H7 (cell line): ENCODE measurements around the gene PHYKPL. TPM values are rescaled to one million over a fixed set of nuclear protein-coding genes. Genes with fewer than 3 reads are reported as not detected.
A peak's percentile ranks its signal among the peaks of the same experiment; 100 is the strongest.
"Not testable (repeated sequence)": the region's sequence is repeated elsewhere in the genome, so short reads cannot be mapped to it uniquely, and the experiment has no call there.

ENCODE experiments used
- DNase-seq: peaks from one replicate; pipeline ENCODE4 v3.0.0; 2012
- H3K27me3 ChIP-seq: 2 replicates; pipeline ENCODE4 v1.6.0; 2011; ENCODE audit warnings: mild to moderate bottlenecking, low read length; ENCODE audit not compliant: control insufficient read depth, insufficient read depth
- H3K36me3 ChIP-seq: replicated peaks from 2 replicates; pipeline ENCODE4 v1.5.1; 2011; ENCODE audit warnings: low read length; ENCODE audit not compliant: control insufficient read depth, insufficient read depth
- H3K4me3 ChIP-seq: 2 replicates; pipeline ENCODE4 v1.5.1; 2011; ENCODE audit warnings: low read depth, mild to moderate bottlenecking, control low read depth, low read length, moderate library complexity; ENCODE audit not compliant: insufficient read depth
- total RNA-seq: library from RNA; depleted of rRNA; stranded (reverse); fragments of >200 nt; shearing (Covaris generic); gene quantifications from 2 replicates; pipeline ENCODE4 v1.2.3, GENCODE V29; 2014

Gene PHYKPL
- total RNA-seq, 1 experiment from 2014 or later = 11.3 TPM

- H3K4me3 ChIP-seq = no peak overlapping the region
- H3K27me3 ChIP-seq = no peaks in the 10 kb centered on the region; the same call in 1 of the 2 replicates
- no peak for DNase-seq
- no peaks in the 10 kb centered on the region for H3K36me3 ChIP-seq
Measured at GRCh38 chr5:178250263-178250662, 17.7 kb upstream of the PHYKPL start.

GRCh38 chr5:178249191-178249989 is 16.8 kb upstream of the PHYKPL start:
- Histone ChIP-seq H3K27me3 (no peaks in the 10 kb centered on the region; the same call in 1 of the 2 replicates), H3K36me3 (no peaks in the 10 kb centered on the region), H3K4me3 (no peak overlapping the region)
- DNase-seq = no peak

DNA sequence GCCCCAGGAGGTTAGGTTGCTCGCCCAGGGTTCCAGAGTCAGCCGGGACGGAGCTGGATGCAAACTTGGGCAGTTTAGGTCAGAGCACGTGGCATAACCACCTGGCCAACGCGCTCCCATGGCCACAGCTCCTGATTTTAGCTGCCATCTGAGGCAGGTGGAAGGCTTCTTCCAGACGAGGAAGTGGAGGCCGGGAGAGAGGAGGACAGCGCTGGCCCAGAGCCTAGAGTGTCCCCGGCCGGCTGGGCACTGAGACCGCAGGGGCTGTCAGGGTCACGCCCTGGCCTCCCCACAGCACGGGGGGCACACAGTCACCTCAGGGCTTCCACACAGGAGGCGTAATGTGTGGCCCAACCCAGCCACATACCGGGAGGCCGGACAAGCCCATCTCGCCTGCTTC is 16.1 kb upstream of the PHYKPL start:
- no peak for DNase-seq
- Histone ChIP-seq H3K27me3 (no peaks in the 10 kb centered on the region; the same call in 1 of the 2 replicates), H3K36me3 (no peaks in the 10 kb centered on the region), H3K4me3 (no peak overlapping the region)

- DNase-seq = peak; percentile 78
- Histone ChIP-seq H3K36me3 (no peaks in the 10 kb centered on the region), H3K4me3 (no peak overlapping the region), H3K27me3 (no peaks in the 10 kb centered on the region; the same call in 1 of the 2 replicates)
Measured at GRCh38 chr5:178247481-178248456, 15.2 kb upstream of the PHYKPL start.

- Histone ChIP-seq H3K36me3 (no peaks in the 10 kb centered on the region), H3K4me3 (no peak overlapping the region), H3K27me3 (no peaks in the 10 kb centered on the region; the same call in 1 of the 2 replicates)
- peak; percentile 52 for DNase-seq
Measured at GRCh38 chr5:178246624-178247279, 14.2 kb upstream of the PHYKPL start.

GRCh38 chr5:178245389-178245788 is 12.8 kb upstream of the PHYKPL start:
- no peaks in the 10 kb centered on the region for H3K36me3 ChIP-seq
- DNase-seq = no peak
- H3K4me3 ChIP-seq = no peak overlapping the region
- no peaks in the 10 kb centered on the region; the same call in 1 of the 2 replicates for H3K27me3 ChIP-seq

- Histone ChIP-seq H3K4me3 (no peak overlapping the region), H3K36me3 (no peaks in the 10 kb centered on the region), H3K27me3 (no peaks in the 10 kb centered on the region; the same call in 1 of the 2 replicates)
- no peak for DNase-seq
Measured at GRCh38 chr5:178244576-178244975, 12.0 kb upstream of the PHYKPL start.

DNA sequence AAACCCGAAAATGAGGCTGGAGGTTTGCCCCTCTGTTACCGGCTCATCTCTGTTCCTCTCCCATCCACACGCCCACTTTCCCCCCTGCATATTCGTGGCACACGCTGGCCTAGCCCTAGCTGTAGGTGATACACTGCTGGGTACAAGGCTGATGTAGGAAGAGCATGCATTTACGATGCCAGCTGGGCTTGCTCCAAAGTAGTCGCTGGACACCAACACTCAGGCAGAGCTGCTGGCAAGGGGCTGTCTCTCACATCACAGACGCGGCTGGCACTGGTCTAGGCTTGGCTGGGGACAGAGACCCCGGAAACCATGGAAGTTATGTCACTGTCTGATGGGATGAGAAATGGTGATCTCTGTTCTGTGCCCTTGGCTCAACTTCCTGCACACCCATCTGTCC is 9.8 kb upstream of the PHYKPL start:
- Histone ChIP-seq H3K4me3 (no peak overlapping the region), H3K36me3 (no peaks in the 10 kb centered on the region), H3K27me3 (no peaks in the 10 kb centered on the region; the same call in 1 of the 2 replicates)
- DNase-seq = no peak

- no peaks in the 10 kb centered on the region; the same call in 1 of the 2 replicates for H3K27me3 ChIP-seq
- peak; percentile 60 for DNase-seq
- no peak overlapping the region for H3K4me3 ChIP-seq
- no peaks in the 10 kb centered on the region for H3K36me3 ChIP-seq
Measured at GRCh38 chr5:178241688-178242231, 9.2 kb upstream of the PHYKPL start.

GRCh38 chr5:178241231-178241663 is 8.6 kb upstream of the PHYKPL start:
- Histone ChIP-seq H3K27me3 (no peaks in the 10 kb centered on the region), H3K36me3 (no peaks in the 10 kb centered on the region), H3K4me3 (no peak overlapping the region)
- no peak for DNase-seq

GRCh38 chr5:178240766-178241165 is 8.2 kb upstream of the PHYKPL start:
- no peak for DNase-seq
- H3K36me3 ChIP-seq = no peaks in the 10 kb centered on the region
- no peak overlapping the region for H3K4me3 ChIP-seq

DNA sequence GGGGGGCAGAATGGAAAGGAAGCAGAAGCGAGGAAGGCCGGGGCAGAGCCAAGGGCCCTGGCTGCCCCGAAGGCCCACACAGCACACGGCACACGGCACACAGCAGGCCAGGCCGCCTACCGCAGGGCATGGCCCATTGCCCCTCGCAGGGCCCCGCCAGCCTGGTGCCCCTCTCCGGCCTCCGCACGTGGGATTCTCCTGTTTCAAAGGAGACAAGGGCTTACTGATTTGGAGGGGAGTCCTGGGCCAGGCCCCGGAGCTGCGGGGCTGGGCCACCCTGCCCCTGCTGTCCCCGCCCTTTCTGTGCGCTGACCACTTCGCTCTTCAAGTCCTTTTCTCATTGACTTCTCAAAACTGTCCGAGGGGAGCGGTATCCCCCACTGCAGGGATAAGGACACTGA is 7.7 kb upstream of the PHYKPL start:
- DNase-seq = peak; percentile 59
- Histone ChIP-seq H3K27me3 (no peaks in the 10 kb centered on the region), H3K36me3 (no peaks in the 10 kb centered on the region), H3K4me3 (no peak overlapping the region)

More at GRCh38 chr5:178240766-178241165, 8.2 kb upstream of the PHYKPL start:
- H3K27me3 ChIP-seq = no peaks in the 10 kb centered on the region

DNA sequence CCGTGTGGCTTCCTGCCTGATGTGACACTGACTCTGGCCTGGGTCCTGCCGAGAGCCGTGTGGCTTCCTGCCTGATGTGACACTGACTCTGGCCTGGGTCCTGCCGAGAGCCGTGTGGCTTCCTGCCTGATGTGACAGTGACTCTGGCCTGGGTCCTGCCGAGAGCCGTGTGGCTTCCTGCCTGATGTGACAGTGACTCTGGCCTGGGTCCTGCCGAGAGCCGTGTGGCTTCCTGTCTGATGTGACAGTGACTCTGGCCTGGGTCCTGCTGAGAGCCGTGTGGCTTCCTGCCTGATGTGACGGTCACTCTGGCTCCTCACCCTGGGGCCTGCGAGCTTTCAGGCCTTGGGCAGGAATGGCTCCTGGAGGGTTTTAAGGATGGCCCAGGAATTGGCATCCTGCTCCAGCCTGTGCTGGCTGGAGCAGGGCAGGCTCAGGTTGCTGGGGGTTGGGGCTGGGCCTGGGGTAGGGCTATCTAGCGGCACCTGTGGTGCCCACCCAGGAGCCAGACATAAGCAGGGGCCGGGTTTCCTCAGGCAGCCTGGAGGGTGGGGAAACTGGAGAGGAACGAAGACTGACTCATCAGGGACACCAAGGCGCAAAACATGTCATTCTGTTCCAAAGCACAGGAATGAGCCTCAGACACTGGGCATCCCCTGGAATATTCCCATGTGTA is 7.2 kb upstream of the PHYKPL start:
- not testable (repeated sequence) for H3K27me3 ChIP-seq

More for the DNA sequence above, 7.2 kb upstream of the PHYKPL start:
- DNase-seq = peak; percentile 47
- not testable (repeated sequence) for H3K36me3 ChIP-seq, H3K4me3 ChIP-seq
